Esophagus muscularis mucosa (tissue), 4 donors: ENCODE measurements around the gene IGSF21. TPM values are rescaled to one million over a fixed set of nuclear protein-coding genes. Genes with fewer than 3 reads are reported as not detected.

Source experiments
- DNase-seq: peaks from one replicate; pipeline ENCODE4 v3.0.0-alpha.2; 2017; ENCODE audit errors: extremely low spot score
- H3K27ac ChIP-seq, 4 donors: fragments of 200-600 bp; sonication (generic); replicated peaks in 1 of 4; 1 replicate in 3 of 4; 2 replicates in 1 of 4; pipeline ENCODE4 v1.5.1; 2016 to 2019; ENCODE audit warnings: mild to moderate bottlenecking in 1 of 4
- H3K27me3 ChIP-seq, 4 donors: fragments of 200-600 bp; sonication (generic); one replicate each; pipeline versions ENCODE4 v1.5.1 to v1.6.0; 2016 to 2019
- H3K36me3 ChIP-seq, 4 donors: fragments of 200-600 bp; sonication (generic); one replicate each; pipeline ENCODE4 v1.5.1; 2016 to 2019
- H3K4me1 ChIP-seq, 4 donors: fragments of 200-600 bp; sonication (generic); one replicate each; pipeline ENCODE4 v1.5.1; 2016 to 2019
- H3K4me3 ChIP-seq, 4 donors: fragments of 200-600 bp; sonication (generic); 1 replicate in 2 of 4; 2 replicates in 2 of 4; pipeline ENCODE4 v1.5.1; 2016 to 2019; ENCODE audit warnings: mild to moderate bottlenecking in 4 of 4, moderate library complexity in 1 of 4
- H3K9me3 ChIP-seq, 4 donors: fragments of 200-600 bp; sonication (generic); 1 replicate in 3 of 4; 2 replicates in 1 of 4; pipeline ENCODE4 v1.5.1; 2016 to 2019
- EP300 ChIP-seq: sonication (generic); formaldehyde crosslinking; IDR thresholded peaks from one replicate; pipeline ENCODE4 v1.6.1; 2017; ENCODE audit warnings: antibody characterized with exemption
- POLR2A ChIP-seq: fragments of 450-650 bp; IDR thresholded peaks from one replicate; pipeline ENCODE4 v1.6.1; 2017; ENCODE audit warnings: antibody characterized with exemption, moderate library complexity, mild to moderate bottlenecking, low read depth
- POLR2AphosphoS5 ChIP-seq, 2 donors: sonication (generic); formaldehyde crosslinking; IDR thresholded peaks; one replicate each; pipeline ENCODE4 v1.6.1; 2017; ENCODE audit warnings: antibody characterized with exemption in 2 of 2
- WGBS: methylation state at CpG from one replicate; pipeline ENCODE4 v1.1.5; 2018; 5-methylcytosine and 5-hydroxymethylcytosine counted together
- intact Hi-C: fragments of 100-400 bp; cut with DNase I; formaldehyde crosslinking; loops from one replicate; pipeline ENCODE4 v1.15.1; 2023
- total RNA-seq, 4 donors: library from RNA; depleted of rRNA; stranded (reverse); fragments of >200 nt; gene quantifications; one replicate each; pipeline versions ENCODE4 v1.1.0 to v1.2.1, GENCODE V29; 2016
- TF ChIP-seq, protein P1 (sequence below), 3 experiments: fragments of 200-600 bp in 2 of 3; fragments of 450-650 bp in 1 of 3; sonication (generic) in 2 of 3; IDR thresholded peaks; one replicate each; pipeline ENCODE4 v1.5.1; 2017 to 2019; ENCODE audit warnings: antibody characterized with exemption in 3 of 3, mild to moderate bottlenecking in 2 of 3, moderate library complexity in 1 of 3

Gene IGSF21
- total RNA-seq, 4 donors from 2014 or later = 1.1 to 2.7 (median 1.2) TPM

- TF ChIP-seq POLR2A (no peak), EP300 (no peak), POLR2AphosphoS5 (IDR thresholded peaks at IDR 0.05) (no peak)
- TF ChIP-seq, protein P1, sequence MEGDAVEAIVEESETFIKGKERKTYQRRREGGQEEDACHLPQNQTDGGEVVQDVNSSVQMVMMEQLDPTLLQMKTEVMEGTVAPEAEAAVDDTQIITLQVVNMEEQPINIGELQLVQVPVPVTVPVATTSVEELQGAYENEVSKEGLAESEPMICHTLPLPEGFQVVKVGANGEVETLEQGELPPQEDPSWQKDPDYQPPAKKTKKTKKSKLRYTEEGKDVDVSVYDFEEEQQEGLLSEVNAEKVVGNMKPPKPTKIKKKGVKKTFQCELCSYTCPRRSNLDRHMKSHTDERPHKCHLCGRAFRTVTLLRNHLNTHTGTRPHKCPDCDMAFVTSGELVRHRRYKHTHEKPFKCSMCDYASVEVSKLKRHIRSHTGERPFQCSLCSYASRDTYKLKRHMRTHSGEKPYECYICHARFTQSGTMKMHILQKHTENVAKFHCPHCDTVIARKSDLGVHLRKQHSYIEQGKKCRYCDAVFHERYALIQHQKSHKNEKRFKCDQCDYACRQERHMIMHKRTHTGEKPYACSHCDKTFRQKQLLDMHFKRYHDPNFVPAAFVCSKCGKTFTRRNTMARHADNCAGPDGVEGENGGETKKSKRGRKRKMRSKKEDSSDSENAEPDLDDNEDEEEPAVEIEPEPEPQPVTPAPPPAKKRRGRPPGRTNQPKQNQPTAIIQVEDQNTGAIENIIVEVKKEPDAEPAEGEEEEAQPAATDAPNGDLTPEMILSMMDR (IDR thresholded peaks at IDR 0.05) = no peak
- WGBS = 89% methylated on average over 3 of the region's 8 CpGs
- no peak overlapping the region for H3K4me3 ChIP-seq
- DNase-seq = no peak
- no peaks in the 10 kb centered on the region for H3K4me1 ChIP-seq
- no peaks in the 10 kb centered on the region for H3K36me3 ChIP-seq
- intact Hi-C loops = no loop called here
- no peak overlapping the region for H3K27ac ChIP-seq
- no peaks in the 10 kb centered on the region for H3K9me3 ChIP-seq
- H3K27me3 ChIP-seq = peaks cover 0 to 51% (median 0%) of the 10 kb centered on the region in 4 donors
Measured at GRCh38 chr1:18145851-18146618, 38.4 kb downstream of the IGSF21 start.

DNA sequence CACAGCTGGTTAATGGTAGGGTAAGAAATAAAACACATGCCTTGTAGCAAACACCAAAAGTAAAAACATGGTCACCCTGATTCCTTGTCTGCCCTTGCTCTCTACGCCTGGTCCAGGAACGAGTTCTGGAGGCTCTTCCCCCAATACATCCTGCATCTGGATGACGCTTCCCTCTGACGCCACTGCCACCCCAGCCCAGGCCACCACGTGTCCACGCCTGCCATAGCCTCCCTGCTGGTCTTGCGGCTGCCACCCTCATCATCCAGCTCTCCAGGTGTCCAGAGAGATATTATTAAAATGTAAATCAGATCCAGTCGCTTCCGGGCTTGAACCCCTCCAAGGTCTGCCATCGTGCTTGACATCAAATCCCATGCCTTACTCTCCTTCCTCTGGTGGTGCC, 39.3 kb downstream of the IGSF21 start:
- Histone ChIP-seq H3K9me3 (no peaks in the 10 kb centered on the region), H3K27ac (no peak overlapping the region), H3K4me3 (no peak overlapping the region), H3K27me3 (peaks cover 0 to 58% (median 0%) of the 10 kb centered on the region in 4 donors), H3K4me1 (no peaks in the 10 kb centered on the region), H3K36me3 (no peaks in the 10 kb centered on the region)
- TF ChIP-seq POLR2A (no peak), EP300 (no peak), POLR2AphosphoS5 (IDR thresholded peaks at IDR 0.05) (no peak)
- TF ChIP-seq, protein P1 (IDR thresholded peaks at IDR 0.05) = no peak
- DNase-seq = no peak
- intact Hi-C loops = no loop called here
- WGBS = 79% methylated on average over 10 of the region's 10 CpGs

- no peaks in the 10 kb centered on the region for H3K9me3 ChIP-seq
- H3K4me1 ChIP-seq = no peaks in the 10 kb centered on the region
- no peak for DNase-seq
- no peak overlapping the region for H3K4me3 ChIP-seq
- TF ChIP-seq EP300 (no peak), POLR2AphosphoS5 (IDR thresholded peaks at IDR 0.05) (no peak), POLR2A (no peak)
- TF ChIP-seq, protein P1 (IDR thresholded peaks at IDR 0.05) = no peak
- H3K27me3 ChIP-seq = peaks cover 0 to 66% (median 0%) of the 10 kb centered on the region in 4 donors
- no peak overlapping the region for H3K27ac ChIP-seq
- intact Hi-C loops = no loop called here
- H3K36me3 ChIP-seq = no peaks in the 10 kb centered on the region
- WGBS = 88% methylated on average over 4 of the region's 4 CpGs
Measured at GRCh38 chr1:18147672-18148071, 40.1 kb downstream of the IGSF21 start.

DNA sequence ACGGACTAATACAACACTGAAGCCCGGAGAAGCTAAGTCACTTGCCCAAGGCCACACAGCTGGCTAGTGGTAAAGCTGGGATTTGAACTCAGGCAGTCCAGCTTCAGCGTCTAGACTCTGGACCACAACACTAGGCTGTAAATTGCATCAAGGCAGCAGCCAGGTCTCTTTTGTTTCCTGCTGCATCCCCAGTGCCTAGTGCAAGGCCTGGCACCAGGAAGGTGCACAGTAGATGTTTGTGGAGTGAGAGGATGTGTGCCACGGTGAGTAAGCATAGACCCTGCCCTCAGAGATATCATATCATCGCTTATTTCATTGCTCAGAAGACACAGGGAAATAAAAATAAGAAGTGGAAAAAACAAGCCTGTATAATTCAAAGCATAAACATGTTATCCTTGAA, 40.9 kb downstream of the IGSF21 start:
- Histone ChIP-seq H3K9me3 (no peaks in the 10 kb centered on the region), H3K4me3 (no peak overlapping the region), H3K27me3 (peaks cover 0 to 66% (median 0%) of the 10 kb centered on the region in 4 donors), H3K4me1 (no peaks in the 10 kb centered on the region), H3K27ac (no peak overlapping the region), H3K36me3 (no peaks in the 10 kb centered on the region)
- TF ChIP-seq EP300 = no peak
- no peak for TF ChIP-seq POLR2AphosphoS5 (IDR thresholded peaks at IDR 0.05)
- TF ChIP-seq POLR2A = no peak
- TF ChIP-seq, protein P1 (IDR thresholded peaks at IDR 0.05) = no peak
- WGBS = 67% methylated on average over 2 of the region's 5 CpGs
- intact Hi-C loops = no loop called here
- no peak for DNase-seq
